Lower leg skin (tissue), 4 donors: Measurements from ENCODE around the gene CCL2. TPM values are rescaled to one million over a fixed set of nuclear protein-coding genes. Genes with fewer than 3 reads are reported as not detected.

Experiments used
- DNase-seq, 2 donors: peaks; one replicate each; pipeline ENCODE4 v3.0.0-alpha.2; 2019; ENCODE audit warnings: low spot score in 2 of 2
- H3K4me3 ChIP-seq: fragments of 200-600 bp; sonication (generic); 2 replicates; pipeline ENCODE4 v1.5.1; 2017; ENCODE audit warnings: mild to moderate bottlenecking, low read depth; ENCODE audit not compliant: poor library complexity, severe bottlenecking
- POLR2A ChIP-seq, 2 donors: fragments of 450-650 bp; IDR thresholded peaks; one replicate each; pipeline ENCODE4 v1.6.1; 2016 to 2017; ENCODE audit warnings: antibody characterized with exemption in 2 of 2, mild to moderate bottlenecking in 1 of 2, moderate library complexity in 1 of 2
- whole genome bisulfite sequencing, 2 donors: methylation state at CpG; one replicate each; pipeline ENCODE4 v1.1.5; 2018; 5-methylcytosine and 5-hydroxymethylcytosine counted together
- intact Hi-C: fragments of 100-400 bp; cut with DNase I; formaldehyde crosslinking; loops from one replicate; pipeline ENCODE4 v1.15.0; 2023; ENCODE audit warnings: low total_unique reads
- total RNA-seq, 4 donors: library from RNA; depleted of rRNA; stranded (reverse); fragments of >200 nt; gene quantifications; one replicate each; pipeline ENCODE4 v1.1.0, GENCODE V29; 2016
- TF ChIP-seq, protein P1 (sequence below), 3 donors: fragments of 450-650 bp; IDR thresholded peaks; one replicate each; pipeline ENCODE4 v1.5.1; 2016; ENCODE audit warnings: antibody characterized with exemption in 3 of 3, mild to moderate bottlenecking in 3 of 3, moderate library complexity in 2 of 3

The CCL2 gene
- total RNA-seq, 4 donors from 2014 or later: 1.8 to 13.1 (median 7.0) TPM

GRCh38 chr17:34303606-34304005 is 48.5 kb downstream of the CCL2 start:
- TF ChIP-seq, protein P1, sequence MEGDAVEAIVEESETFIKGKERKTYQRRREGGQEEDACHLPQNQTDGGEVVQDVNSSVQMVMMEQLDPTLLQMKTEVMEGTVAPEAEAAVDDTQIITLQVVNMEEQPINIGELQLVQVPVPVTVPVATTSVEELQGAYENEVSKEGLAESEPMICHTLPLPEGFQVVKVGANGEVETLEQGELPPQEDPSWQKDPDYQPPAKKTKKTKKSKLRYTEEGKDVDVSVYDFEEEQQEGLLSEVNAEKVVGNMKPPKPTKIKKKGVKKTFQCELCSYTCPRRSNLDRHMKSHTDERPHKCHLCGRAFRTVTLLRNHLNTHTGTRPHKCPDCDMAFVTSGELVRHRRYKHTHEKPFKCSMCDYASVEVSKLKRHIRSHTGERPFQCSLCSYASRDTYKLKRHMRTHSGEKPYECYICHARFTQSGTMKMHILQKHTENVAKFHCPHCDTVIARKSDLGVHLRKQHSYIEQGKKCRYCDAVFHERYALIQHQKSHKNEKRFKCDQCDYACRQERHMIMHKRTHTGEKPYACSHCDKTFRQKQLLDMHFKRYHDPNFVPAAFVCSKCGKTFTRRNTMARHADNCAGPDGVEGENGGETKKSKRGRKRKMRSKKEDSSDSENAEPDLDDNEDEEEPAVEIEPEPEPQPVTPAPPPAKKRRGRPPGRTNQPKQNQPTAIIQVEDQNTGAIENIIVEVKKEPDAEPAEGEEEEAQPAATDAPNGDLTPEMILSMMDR (IDR thresholded peaks at IDR 0.05): no peak
- no peak for TF ChIP-seq POLR2A (IDR thresholded peaks at IDR 0.05)
- peak in 1 of 2 donors; percentile 66 for DNase-seq
- 89 to 92% methylated on average over 2 of the region's 2 CpGs for WGBS, 2 donors
- H3K4me3 ChIP-seq: no peak overlapping the region
- intact Hi-C loops: no loop called here

- H3K4me3 ChIP-seq: no peak overlapping the region
- WGBS, 2 donors: 94 to 96% methylated on average over 4 of the region's 4 CpGs
- TF ChIP-seq, protein P1 (IDR thresholded peaks at IDR 0.05): no peak
- TF ChIP-seq POLR2A (IDR thresholded peaks at IDR 0.05): no peak
- DNase-seq: peak in 1 of 2 donors; percentile 21
- intact Hi-C loops: no loop called here
These were observed 50.0 kb downstream of the CCL2 start for GRCh38 chr17:34305061-34305460.

DNA sequence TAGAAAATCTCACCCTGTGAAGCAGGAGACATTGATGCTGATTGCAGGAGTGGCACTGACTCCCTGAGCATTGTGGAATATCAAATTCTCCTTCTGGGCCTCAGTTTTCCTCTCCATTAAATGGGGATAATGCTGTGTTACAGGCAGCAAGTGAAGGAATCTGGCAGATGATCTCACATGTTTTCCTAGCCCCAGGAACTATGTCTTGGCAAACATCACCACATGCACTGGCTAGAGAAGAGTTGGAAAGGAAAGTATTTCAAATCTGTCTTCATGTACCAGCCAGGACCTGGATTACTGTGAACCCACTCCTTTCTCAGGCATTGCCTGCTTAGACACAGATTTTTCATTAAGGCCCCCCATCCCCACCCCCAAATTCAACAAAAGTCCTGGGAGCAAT is 50.5 kb downstream of the CCL2 start:
- intact Hi-C loops: no loop called here
- TF ChIP-seq, protein P1 (IDR thresholded peaks at IDR 0.05): no peak
- TF ChIP-seq POLR2A (IDR thresholded peaks at IDR 0.05): no peak
- DNase-seq: peak in 1 of 2 donors; percentile 61
- no peak overlapping the region for H3K4me3 ChIP-seq

GRCh38 chr17:34306466-34306865 is 51.4 kb downstream of the CCL2 start:
- 80% methylated on average over 3 of the region's 3 CpGs for WGBS, 2 donors
- H3K4me3 ChIP-seq: no peak overlapping the region
- intact Hi-C loops: no loop called here
- DNase-seq: peak in 1 of 2 donors; percentile 76
- TF ChIP-seq POLR2A (IDR thresholded peaks at IDR 0.05): no peak
- TF ChIP-seq, protein P1 (IDR thresholded peaks at IDR 0.05): no peak

Other genes starting within 250 kb of the CCL2 start
- gene CCL7, start 14.9 kb downstream of the CCL2 start, total RNA-seq: not detected
- not detected for gene CCL11, start 30.5 kb downstream of the CCL2 start, total RNA-seq
- gene CCL8, start 64.2 kb downstream of the CCL2 start, total RNA-seq: not detected
- 1 to 10 TPM in 3 of 4 donors, not detected in 1; 1.9 to 4.4 (median 1.9) TPM for gene CCL13, start 101.2 kb downstream of the CCL2 start, total RNA-seq
- gene CCL1, start 107.9 kb downstream of the CCL2 start, total RNA-seq: not detected